IMR-90 (cell line): Measurements from ENCODE around the gene ENPP3.
"Not testable (repeated sequence)": the region's sequence is repeated elsewhere in the genome, so short reads cannot be mapped to it uniquely, and the experiment has no call there.

Experiments used
- CEBPB ChIP-seq: IDR thresholded peaks from 2 replicates; pipeline ENCODE4 v1.6.1; 2012; ENCODE audit warnings: low read depth, low read length, improper control_type of control experiment
- FOS ChIP-seq: fragments of 150-350 bp; IDR thresholded peaks from 2 replicates; pipeline ENCODE4 v1.6.1; 2016; ENCODE audit warnings: low read depth, low read length
- MAFK ChIP-seq: IDR thresholded peaks from 2 replicates; pipeline ENCODE4 v1.6.1; 2012; ENCODE audit warnings: low read depth, low read length, improper control_type of control experiment
- MAZ ChIP-seq: IDR thresholded peaks from 2 replicates; pipeline ENCODE4 v1.6.1; 2012; ENCODE audit warnings: low read depth, mild to moderate bottlenecking, low read length, improper control_type of control experiment, moderate library complexity, borderline replicate concordance
- MXI1 ChIP-seq: IDR thresholded peaks from 2 replicates; pipeline ENCODE4 v1.6.1; 2012; ENCODE audit warnings: low read depth, mild to moderate bottlenecking, low read length, moderate library complexity, borderline replicate concordance
- NFE2L2 ChIP-seq: fragments of 150-350 bp; IDR thresholded peaks from 2 replicates; pipeline ENCODE4 v1.6.1; 2016; ENCODE audit warnings: low read depth, mild to moderate bottlenecking, low read length
- POLR2A ChIP-seq: IDR thresholded peaks from 2 replicates; pipeline ENCODE4 v1.6.1; 2012; ENCODE audit warnings: mild to moderate bottlenecking, low read depth, low read length
- RCOR1 ChIP-seq: IDR thresholded peaks from 2 replicates; pipeline ENCODE4 v1.6.1; 2012; ENCODE audit warnings: mild to moderate bottlenecking, low read length, improper control_type of control experiment; ENCODE audit not compliant: insufficient replicate concordance
- RFX5 ChIP-seq: IDR thresholded peaks from 2 replicates; pipeline ENCODE4 v1.8.0; 2012; ENCODE audit warnings: low read depth, mild to moderate bottlenecking, low read length, moderate library complexity
- SMC3 ChIP-seq: fragments of 150-350 bp; IDR thresholded peaks from 2 replicates; pipeline ENCODE4 v1.6.1; 2016; ENCODE audit warnings: low read depth, mild to moderate bottlenecking, antibody characterized with exemption, low read length, moderate library complexity
- TF ChIP-seq, protein P1 (sequence below): conservative IDR thresholded peaks from 2 replicates; pipeline ENCODE4 v1.5.1; 2012; ENCODE audit warnings: mild to moderate bottlenecking, low read depth, low read length, improper control_type of control experiment
- TF ChIP-seq, protein P2 (sequence below): fragments of 150-350 bp; IDR thresholded peaks from 2 replicates; pipeline ENCODE4 v1.6.1; 2016; ENCODE audit warnings: low read depth, mild to moderate bottlenecking, low read length, moderate library complexity, borderline replicate concordance
- TF ChIP-seq, protein P3 (sequence below): fragments of 150-350 bp; IDR thresholded peaks from 2 replicates; pipeline ENCODE4 v1.6.1; 2017; ENCODE audit warnings: mild to moderate bottlenecking, antibody characterized with exemption, low read length, low read depth

DNA sequence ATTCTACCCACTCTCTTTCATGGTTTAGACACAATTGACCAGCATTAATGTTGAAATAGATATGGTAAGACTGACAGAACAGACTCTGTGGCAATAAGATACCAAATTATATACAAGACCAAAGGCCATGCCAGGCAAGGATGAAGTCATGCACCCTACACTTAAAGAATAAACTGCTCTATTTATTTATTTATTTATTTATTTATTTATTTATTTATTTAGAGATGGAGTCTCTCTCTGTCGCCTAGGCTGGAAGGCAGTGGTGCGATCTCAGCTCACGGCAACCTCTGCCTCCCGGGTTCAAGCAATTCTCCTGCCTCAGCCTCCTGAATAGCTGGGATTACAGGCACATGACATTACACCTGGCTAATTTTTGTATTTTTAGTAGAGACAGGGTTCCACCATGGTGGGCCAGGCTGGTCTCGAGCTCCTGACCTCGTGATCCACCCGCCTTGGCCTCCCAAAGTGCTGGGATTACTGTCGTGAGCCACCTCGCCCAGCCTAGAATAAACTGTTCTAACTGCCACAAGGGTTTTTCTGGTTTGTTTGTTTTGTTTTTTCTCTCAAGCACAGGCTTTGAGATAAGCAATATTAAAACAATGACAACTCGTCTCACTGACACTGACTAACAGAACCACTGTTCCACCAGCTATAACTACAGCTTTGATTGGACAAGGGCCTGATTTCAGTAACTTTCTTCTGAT, 114.1 kb downstream of the ENPP3 start:
- TF ChIP-seq, protein P1, sequence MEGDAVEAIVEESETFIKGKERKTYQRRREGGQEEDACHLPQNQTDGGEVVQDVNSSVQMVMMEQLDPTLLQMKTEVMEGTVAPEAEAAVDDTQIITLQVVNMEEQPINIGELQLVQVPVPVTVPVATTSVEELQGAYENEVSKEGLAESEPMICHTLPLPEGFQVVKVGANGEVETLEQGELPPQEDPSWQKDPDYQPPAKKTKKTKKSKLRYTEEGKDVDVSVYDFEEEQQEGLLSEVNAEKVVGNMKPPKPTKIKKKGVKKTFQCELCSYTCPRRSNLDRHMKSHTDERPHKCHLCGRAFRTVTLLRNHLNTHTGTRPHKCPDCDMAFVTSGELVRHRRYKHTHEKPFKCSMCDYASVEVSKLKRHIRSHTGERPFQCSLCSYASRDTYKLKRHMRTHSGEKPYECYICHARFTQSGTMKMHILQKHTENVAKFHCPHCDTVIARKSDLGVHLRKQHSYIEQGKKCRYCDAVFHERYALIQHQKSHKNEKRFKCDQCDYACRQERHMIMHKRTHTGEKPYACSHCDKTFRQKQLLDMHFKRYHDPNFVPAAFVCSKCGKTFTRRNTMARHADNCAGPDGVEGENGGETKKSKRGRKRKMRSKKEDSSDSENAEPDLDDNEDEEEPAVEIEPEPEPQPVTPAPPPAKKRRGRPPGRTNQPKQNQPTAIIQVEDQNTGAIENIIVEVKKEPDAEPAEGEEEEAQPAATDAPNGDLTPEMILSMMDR, result not testable (repeated sequence)
- TF ChIP-seq MXI1, NFE2L2, MAFK, RFX5, SMC3, POLR2A, MAZ, FOS, RCOR1, CEBPB: not testable (repeated sequence)
- TF ChIP-seq, protein P2, sequence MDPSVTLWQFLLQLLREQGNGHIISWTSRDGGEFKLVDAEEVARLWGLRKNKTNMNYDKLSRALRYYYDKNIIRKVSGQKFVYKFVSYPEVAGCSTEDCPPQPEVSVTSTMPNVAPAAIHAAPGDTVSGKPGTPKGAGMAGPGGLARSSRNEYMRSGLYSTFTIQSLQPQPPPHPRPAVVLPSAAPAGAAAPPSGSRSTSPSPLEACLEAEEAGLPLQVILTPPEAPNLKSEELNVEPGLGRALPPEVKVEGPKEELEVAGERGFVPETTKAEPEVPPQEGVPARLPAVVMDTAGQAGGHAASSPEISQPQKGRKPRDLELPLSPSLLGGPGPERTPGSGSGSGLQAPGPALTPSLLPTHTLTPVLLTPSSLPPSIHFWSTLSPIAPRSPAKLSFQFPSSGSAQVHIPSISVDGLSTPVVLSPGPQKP, result not testable (repeated sequence)
- TF ChIP-seq, protein P3, sequence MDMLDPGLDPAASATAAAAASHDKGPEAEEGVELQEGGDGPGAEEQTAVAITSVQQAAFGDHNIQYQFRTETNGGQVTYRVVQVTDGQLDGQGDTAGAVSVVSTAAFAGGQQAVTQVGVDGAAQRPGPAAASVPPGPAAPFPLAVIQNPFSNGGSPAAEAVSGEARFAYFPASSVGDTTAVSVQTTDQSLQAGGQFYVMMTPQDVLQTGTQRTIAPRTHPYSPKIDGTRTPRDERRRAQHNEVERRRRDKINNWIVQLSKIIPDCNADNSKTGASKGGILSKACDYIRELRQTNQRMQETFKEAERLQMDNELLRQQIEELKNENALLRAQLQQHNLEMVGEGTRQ, result not testable (repeated sequence)
